Activated CD4-positive, alpha-beta memory T cell treated with anti-CD3 and anti-CD28 coated beads, Interleukin-2, amount 10 ng/mL, durations not matched to agents 7 days and 5 days (primary cell): ENCODE measurements around the gene MYOM1. TPM values are rescaled to one million over a fixed set of nuclear protein-coding genes. Genes with fewer than 3 reads are reported as not detected.
A peak's percentile ranks its signal among the peaks of the same experiment; 100 is the strongest.
"Not testable (repeated sequence)": the region's sequence is repeated elsewhere in the genome, so short reads cannot be mapped to it uniquely, and the experiment has no call there.

ENCODE experiments used
- CTCF ChIA-PET: fragments of 350-600 bp; sonication (Branson Sonifier 250); formaldehyde crosslinking; loops from one replicate; lab custom pipeline; 2021; ENCODE audit warnings: antibody characterized with exemption, inconsistent platforms; lab: Charles Lee
- POLR2A ChIA-PET: fragments of 350-600 bp; sonication (Branson Sonifier 250); formaldehyde crosslinking; loops from one replicate; lab custom pipeline; 2021; ENCODE audit warnings: antibody characterized with exemption; lab: Charles Lee
- DNase-seq: peaks from one replicate; pipeline ENCODE4 v3.0.0-alpha.2; 2020
- H3K27ac Mint-ChIP-seq: one replicate; pipeline ENCODE4 v1.8.0; 2021; ENCODE audit warnings: mild to moderate bottlenecking, mixed read lengths
- H3K27me3 Mint-ChIP-seq: one replicate; pipeline ENCODE4 v1.8.0; 2021; ENCODE audit warnings: mixed read lengths
- H3K36me3 Mint-ChIP-seq: one replicate; pipeline ENCODE4 v1.8.0; 2021; ENCODE audit warnings: low read depth, mixed read lengths
- H3K4me1 Mint-ChIP-seq: one replicate; pipeline ENCODE4 v1.8.0; 2021; ENCODE audit warnings: mixed read lengths
- H3K4me3 Mint-ChIP-seq: one replicate; pipeline ENCODE4 v1.8.0; 2021; ENCODE audit warnings: mild to moderate bottlenecking, mixed read lengths
- H3K9me3 Mint-ChIP-seq: one replicate; pipeline ENCODE4 v1.8.0; 2021; ENCODE audit warnings: mixed read lengths
- total RNA-seq, 2 experiments: library from RNA; stranded (reverse); gene quantifications; one replicate each; pipeline ENCODE4 v1.2.3, GENCODE V29; 2021

Gene MYOM1
- total RNA-seq, 2 experiments from 2014 or later = 1.7 to 2.4 TPM

DNA sequence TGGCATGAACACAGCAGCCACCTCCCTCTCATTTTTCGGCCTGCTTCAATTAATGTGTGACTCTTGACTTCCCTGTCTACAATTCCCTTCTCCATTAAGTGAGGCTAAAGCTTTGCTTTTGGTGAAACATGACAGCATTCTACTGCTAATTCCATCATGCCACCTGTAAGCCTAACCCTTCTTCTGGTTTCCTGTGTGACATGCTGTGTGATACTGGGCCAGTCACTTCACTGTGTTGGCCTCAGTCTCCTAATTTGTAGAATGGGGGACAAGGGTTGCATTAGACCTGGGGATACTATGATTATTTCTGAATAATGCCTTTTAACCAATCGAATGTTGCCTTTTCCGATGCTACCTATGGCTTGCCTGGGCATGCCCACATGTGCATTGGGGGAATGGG is 146.4 kb downstream of the MYOM1 start:
- H3K4me1 Mint-ChIP-seq, H3K27me3 Mint-ChIP-seq, DNase-seq, H3K27ac Mint-ChIP-seq, H3K9me3 Mint-ChIP-seq, H3K4me3 Mint-ChIP-seq, H3K36me3 Mint-ChIP-seq: not testable (repeated sequence)
- ChIA-PET CTCF (interaction anchor here (2.7 to 4.2 kb wide), 3 partner anchors 9 to 56 kb away, joined by 10 to 27 read pairs (median 13); no protein-coding TSS in a partner anchor), POLR2A (interaction anchor here (0.7 kb wide), 1 partner anchor 76 kb away, joined by 3 read pairs; no protein-coding TSS in a partner anchor)

DNA sequence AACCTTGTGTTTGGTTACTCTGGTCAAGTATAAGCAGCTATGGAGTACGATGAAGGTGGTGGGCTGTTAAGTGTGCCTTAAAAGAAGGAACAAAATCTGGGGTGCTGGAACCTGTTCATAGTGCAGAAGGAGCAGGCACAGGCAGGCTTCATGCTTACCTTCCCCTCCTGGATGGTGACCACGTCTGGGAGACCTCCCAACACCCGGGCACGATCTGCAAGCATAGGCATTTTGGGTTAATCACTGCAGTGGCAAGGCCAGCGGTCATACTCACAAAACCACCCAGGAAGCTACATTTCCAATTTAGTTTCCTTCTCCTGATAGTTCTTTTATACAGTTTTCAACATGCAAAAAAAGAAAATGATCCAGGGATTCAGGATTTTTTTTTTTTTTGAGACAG is 148.1 kb downstream of the MYOM1 start:
- H3K27me3 Mint-ChIP-seq = no peaks in the 10 kb centered on the region
- H3K4me1 Mint-ChIP-seq = peaks cover 22% of the 10 kb centered on the region
- ChIA-PET POLR2A (interaction anchor here (0.7 kb wide), 1 partner anchor 115 kb away, joined by 3 read pairs; no protein-coding TSS in a partner anchor), CTCF (interaction anchor here (0.6 kb wide), 1 partner anchor 123 kb away, joined by 3 read pairs; no protein-coding TSS in a partner anchor)
- DNase-seq = no peak
- no peaks in the 10 kb centered on the region for H3K9me3 Mint-ChIP-seq
- H3K4me3 Mint-ChIP-seq = no peak overlapping the region
- no peak overlapping the region for H3K27ac Mint-ChIP-seq
- H3K36me3 Mint-ChIP-seq = no peaks in the 10 kb centered on the region

DNA sequence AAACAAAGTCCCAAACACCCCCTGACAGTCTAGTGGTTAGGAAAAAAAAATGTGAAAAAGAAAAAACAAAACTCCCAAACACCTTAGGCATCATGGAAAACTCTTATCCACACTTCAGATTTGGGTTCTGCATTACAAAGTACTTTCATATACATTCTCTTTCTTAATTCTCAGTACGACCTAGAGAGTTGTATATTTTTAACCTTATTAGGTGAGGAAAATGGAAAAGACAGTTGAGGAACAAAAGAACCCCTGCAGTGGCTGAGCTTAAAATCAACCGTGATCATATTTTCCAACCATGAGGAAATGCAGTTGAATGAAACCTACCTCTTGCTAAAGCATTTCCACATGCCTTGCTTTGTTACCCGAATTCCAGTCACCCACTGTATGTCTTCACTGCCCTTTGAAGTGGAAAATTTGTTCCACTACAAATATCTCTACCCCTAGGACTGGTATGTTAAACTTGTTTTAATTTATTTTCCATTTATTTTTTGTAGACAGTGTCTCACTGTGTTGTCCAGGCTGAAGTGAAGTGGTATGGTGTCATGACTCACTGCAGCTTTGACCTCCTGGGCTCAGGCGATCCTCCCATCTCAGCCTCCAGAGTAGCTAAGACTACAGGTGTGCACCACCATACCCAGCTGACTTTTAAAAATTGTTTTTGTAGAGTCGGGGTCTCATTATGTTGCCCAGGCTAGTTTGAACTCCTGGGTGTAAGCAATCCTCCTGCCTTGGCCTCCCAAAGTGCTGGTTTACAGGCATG is 149.9 kb downstream of the MYOM1 start:
- ChIA-PET CTCF (interaction anchor here (1.3 kb wide), 1 partner anchor 76 kb away, joined by 3 read pairs; no protein-coding TSS in a partner anchor), POLR2A (no interaction called here)
- H3K4me3 Mint-ChIP-seq = no peak overlapping the region
- no peaks in the 10 kb centered on the region for H3K27me3 Mint-ChIP-seq
- no peaks in the 10 kb centered on the region for H3K9me3 Mint-ChIP-seq
- no peak overlapping the region for H3K27ac Mint-ChIP-seq
- H3K4me1 Mint-ChIP-seq = peaks cover 26% of the 10 kb centered on the region
- no peaks in the 10 kb centered on the region for H3K36me3 Mint-ChIP-seq
- no peak for DNase-seq

DNA sequence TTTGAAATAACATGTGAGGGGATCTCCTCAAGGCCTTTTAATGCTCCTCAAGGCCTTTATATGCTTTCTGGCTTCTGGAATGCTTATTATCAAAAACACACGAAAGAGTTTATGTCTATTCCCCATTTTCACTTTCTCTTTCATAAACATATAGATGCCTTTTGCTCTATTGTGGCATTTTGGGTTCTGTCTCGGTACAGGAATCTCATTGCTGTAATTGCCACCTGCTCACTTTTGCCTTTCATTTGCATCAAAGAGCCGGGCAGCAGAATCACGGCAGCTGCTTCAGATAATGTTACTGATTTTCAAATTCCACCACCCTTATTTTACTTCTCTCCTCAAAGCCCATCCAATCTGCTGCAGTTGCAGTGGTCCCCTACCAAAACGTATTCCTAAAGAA is 152.0 kb downstream of the MYOM1 start:
- POLR2A ChIA-PET = no interaction called here
- H3K27ac Mint-ChIP-seq = no peak overlapping the region
- no peaks in the 10 kb centered on the region for H3K9me3 Mint-ChIP-seq
- CTCF ChIA-PET = no interaction called here
- no peak for DNase-seq
- peak overlapping the region; percentile 29 for H3K4me3 Mint-ChIP-seq
- peaks cover 32% of the 10 kb centered on the region for H3K4me1 Mint-ChIP-seq
- H3K36me3 Mint-ChIP-seq = no peaks in the 10 kb centered on the region
- H3K27me3 Mint-ChIP-seq = no peaks in the 10 kb centered on the region

DNA sequence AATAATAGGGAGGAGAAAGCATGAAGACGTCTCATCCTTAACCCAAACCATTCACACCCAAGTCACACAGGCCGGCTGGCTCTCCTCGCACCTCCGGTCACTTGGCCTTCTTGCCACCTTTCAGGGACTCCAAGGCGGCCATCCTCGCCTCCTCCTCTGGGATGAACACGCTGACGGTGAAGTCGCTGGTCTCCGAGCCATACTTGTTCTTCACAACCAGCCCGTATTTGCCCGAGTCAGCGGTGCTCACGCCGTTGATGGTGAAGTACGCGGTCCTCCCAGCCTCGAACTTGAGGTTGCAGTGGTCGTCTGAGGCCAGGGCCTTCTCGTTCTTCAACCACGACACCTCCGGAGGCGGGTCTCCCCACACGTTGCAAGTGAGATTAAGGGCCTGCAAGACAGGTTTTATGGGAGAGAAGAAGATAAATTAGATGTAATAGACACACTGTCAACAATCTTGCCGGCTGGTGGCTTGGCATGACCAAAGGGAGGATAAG is 152.6 kb downstream of the MYOM1 start:
- ChIA-PET POLR2A (no interaction called here), CTCF (no interaction called here)
- no peak overlapping the region for H3K27ac Mint-ChIP-seq
- no peaks in the 10 kb centered on the region for H3K27me3 Mint-ChIP-seq
- DNase-seq = no peak
- peaks cover 38% of the 10 kb centered on the region for H3K4me1 Mint-ChIP-seq
- H3K4me3 Mint-ChIP-seq = peak overlapping the region; percentile 29
- H3K36me3 Mint-ChIP-seq = no peaks in the 10 kb centered on the region
- no peaks in the 10 kb centered on the region for H3K9me3 Mint-ChIP-seq

DNA sequence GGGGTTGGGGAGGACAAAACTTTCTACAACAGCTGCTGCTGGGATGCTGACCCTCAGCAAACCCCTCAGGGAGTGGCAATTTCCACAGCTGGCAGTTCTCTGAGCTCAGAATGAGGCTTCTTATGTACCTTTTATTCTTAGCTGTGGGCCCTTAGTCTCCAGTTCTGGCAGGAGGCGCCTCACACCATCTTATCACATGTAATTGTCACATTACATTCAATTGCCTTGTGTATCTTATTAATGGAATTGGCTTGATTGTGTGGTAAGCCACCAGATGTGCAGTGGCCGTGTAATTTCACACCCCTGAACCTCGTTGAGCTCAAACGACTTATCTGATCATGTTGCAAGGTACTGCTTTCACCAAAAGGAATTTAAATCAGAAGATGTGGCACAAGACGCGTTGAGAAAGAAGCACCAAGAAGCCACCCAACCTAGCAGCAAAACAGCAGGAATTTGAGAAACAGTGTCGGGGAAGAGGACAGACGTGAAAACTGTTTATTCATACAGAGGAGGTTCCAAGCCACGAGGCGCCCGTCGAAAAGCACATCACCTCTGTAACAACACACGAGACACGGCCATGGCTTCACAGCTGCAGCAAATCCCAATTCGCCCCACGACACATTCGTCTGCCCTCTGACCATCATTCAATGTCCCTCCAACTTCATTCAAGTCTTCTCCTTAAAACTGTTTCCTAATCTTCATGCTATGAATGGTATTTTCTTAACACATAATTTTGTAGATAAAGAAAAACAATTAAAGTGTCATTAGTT is 153.2 kb downstream of the MYOM1 start:
- Mint-ChIP-seq H3K9me3 (no peaks in the 10 kb centered on the region), H3K27me3 (no peaks in the 10 kb centered on the region), H3K36me3 (no peaks in the 10 kb centered on the region), H3K4me3 (no peak overlapping the region), H3K27ac (no peak overlapping the region), H3K4me1 (peaks cover 44% of the 10 kb centered on the region)
- CTCF ChIA-PET = interaction anchor here (6.7 to 8.0 kb wide), 3 partner anchors 67 to 81 kb away, joined by 65 to 168 read pairs (median 94); no protein-coding TSS in a partner anchor
- POLR2A ChIA-PET = no interaction called here
- DNase-seq = no peak

DNA sequence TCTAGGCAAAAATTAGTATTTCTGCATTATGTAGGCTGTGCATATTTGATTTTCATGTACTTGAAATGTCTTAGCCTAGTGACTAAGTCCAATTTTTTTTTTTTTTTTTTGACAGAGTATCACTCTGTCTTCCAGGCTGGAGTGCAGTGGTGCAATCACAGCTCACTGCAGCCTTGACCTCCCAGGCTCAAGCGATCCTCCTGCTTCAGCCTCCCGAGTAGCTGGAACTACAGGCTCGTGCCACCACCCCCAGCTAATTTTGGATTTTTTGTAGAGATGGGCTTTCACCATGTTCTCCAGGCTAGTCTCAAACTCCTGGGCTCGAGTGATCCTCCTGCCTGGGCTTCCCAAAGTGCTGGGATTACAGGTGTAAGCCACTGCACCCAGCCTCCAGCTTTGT is 156.0 kb downstream of the MYOM1 start:
- H3K27me3 Mint-ChIP-seq, H3K9me3 Mint-ChIP-seq, H3K27ac Mint-ChIP-seq, DNase-seq, H3K36me3 Mint-ChIP-seq, H3K4me3 Mint-ChIP-seq: not testable (repeated sequence)
- ChIA-PET POLR2A (interaction anchor here (1.0 to 5.9 kb wide), 6 partner anchors 52 to 184 kb away, joined by 4 to 129 read pairs (median 72); partner anchors contain the start of genes LPIN2 and MYL12A), CTCF (interaction anchor here (0.7 to 8.0 kb wide), 28 partner anchors 11 to 187 kb away, joined by 3 to 168 read pairs (median 12); partner anchors contain the start of genes LPIN2 and MYL12A)
- H3K4me1 Mint-ChIP-seq = peaks cover 63% of the 10 kb centered on the region

DNA sequence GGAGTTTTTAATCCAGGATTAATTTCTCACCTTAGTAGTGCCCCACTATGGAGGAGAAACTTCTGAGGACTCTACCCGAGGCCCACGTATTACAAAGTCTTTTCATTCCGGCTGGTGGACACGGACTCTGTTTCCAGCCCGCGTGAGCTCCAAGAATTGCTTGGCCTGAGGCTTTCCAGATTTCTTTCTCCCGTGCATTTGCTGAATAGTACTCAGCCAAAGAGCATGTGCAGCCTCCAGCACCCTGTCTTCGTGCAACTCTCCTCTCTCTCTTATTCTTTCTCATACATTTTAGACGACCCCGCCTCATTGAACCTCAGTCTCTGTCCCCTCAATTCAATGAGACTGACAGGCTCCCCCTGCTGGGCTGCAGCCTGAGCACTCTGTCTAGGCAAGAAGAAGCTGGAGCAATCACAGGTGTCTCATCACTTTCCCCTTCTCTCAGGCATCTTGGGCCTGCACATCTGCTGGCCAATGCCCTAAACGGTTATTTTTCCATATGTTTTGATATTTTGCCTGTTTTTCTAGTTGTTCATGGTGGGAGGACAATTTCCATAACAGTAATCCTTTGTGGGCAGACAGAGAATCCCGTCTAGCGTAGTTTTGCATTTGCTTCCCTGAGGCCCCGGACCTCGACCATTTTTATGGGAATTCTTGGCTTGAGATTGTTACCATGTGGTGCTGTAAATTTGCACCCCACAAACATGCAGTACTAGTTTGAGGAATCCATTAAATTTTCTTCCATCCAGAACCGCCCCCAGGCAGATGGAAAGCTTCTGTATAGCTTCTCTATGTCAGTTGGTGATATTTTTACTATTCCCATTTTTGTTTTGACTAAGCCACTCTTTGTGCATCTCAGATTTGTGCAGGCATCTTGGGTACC is 156.7 kb downstream of the MYOM1 start:
- H3K4me3 Mint-ChIP-seq = peak overlapping the region; percentile 70

DNA sequence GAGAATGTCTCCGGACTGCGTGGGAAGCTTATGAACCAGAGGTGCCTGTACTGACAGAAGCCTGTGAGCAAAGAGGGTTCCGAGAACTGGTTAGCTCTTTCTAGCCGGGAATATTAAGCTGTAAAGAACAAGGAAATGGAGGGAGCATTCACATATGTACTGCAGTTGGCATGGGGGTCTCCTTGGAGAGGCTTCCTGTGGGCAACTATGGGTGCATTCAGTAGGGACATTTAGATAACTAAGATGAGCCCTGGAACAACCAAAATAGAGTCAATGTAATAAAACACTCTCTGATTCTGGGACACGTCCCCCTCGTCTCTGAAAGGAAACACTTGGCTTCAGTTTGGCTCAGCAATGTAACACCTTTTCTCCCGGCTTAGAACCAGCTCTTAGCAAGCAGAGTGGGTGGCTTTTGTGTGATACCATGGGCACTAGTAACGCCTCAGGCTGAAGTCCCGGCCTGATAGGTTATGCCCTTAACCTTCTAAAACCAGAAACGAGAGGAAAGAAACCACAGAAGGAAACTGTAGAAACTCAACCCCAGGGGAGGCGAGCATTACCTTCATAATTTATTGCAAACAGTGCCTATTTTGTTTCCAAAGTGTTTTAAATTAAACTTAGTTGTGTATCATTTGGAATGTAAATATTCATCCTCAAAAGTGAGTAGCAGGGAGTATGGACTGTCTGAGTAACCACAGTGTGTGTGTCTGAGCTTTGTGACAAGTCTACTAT is 158.0 kb downstream of the MYOM1 start:
- POLR2A ChIA-PET = interaction anchor here (0.5 to 5.9 kb wide), 36 partner anchors 14 to 543 kb away, joined by 3 to 129 read pairs (median 5); partner anchors contain the start of genes LPIN2, MYL12A and SMCHD1
- H3K27me3 Mint-ChIP-seq = no peaks in the 10 kb centered on the region
- H3K4me1 Mint-ChIP-seq = peaks cover 67% of the 10 kb centered on the region

More for the DNA sequence above, 156.7 kb downstream of the MYOM1 start:
- DNase-seq = peak; percentile 83
- ChIA-PET POLR2A (interaction anchor here (0.9 to 5.9 kb wide), 22 partner anchors 12 to 426 kb away, joined by 3 to 129 read pairs (median 8); partner anchors contain the start of genes LPIN2 and MYL12A), CTCF (interaction anchor here (0.7 to 8.0 kb wide), 54 partner anchors 10 to 603 kb away, joined by 3 to 168 read pairs (median 5); partner anchors contain the start of genes LPIN2 and MYL12A)
- Mint-ChIP-seq H3K9me3 (no peaks in the 10 kb centered on the region), H3K27me3 (no peaks in the 10 kb centered on the region), H3K36me3 (peaks cover 2% of the 10 kb centered on the region), H3K27ac (peak overlapping the region; percentile 91), H3K4me1 (peaks cover 67% of the 10 kb centered on the region)

DNA sequence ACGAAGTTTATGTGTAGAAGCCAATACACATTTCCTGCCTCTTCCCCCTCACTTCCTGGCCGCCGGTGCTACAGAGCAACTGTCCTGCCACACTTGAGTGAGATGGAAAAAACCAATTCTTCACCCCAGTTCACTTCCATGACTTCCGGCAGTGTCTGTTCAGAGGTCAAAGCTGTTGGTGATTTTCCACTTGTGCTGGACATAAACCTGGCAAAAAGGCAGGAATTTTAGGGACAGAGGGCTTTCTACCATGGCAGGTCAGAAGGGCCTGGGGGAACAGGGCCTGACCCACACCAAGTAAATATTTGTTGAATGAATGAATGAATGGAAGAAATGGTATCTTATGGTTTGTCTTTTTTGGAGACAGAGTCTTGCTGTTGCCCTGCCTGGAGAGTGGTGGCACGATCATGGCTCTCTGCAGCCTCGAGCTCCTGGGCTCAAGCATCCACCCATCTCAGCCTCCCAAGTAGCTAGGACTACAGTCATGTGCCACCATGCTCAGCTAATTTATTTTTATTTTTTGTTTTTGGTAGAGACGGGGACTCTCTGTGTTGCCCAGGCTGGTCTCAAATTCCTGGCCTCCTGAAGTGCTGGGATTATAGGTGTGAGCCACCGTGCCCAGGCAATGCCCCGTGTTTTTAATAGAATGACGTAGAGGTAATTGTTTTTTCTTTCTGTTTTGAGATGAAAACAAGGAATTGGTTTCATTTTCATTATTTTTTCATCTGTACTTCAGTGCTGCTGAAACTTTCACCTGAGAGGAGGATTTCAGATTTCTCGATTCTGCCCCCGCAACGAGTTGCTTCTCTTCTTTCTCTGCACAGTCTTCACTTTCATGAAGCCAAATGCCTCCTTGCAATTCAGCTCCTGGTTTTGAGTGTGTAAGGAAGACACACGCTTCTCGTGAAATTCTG is 158.8 kb downstream of the MYOM1 start:
- POLR2A ChIA-PET = interaction anchor here (0.5 to 5.9 kb wide), 36 partner anchors 15 to 544 kb away, joined by 3 to 129 read pairs (median 6); partner anchors contain the start of genes LPIN2, METTL4, MYL12A and MYL12B
- Mint-ChIP-seq H3K9me3 (no peaks in the 10 kb centered on the region), H3K4me1 (peaks cover 67% of the 10 kb centered on the region), H3K36me3 (peaks cover 2% of the 10 kb centered on the region), H3K27ac (peak overlapping the region; percentile 91), H3K4me3 (peak overlapping the region; percentile 72), H3K27me3 (no peaks in the 10 kb centered on the region)
- peak; percentile 64 for DNase-seq
- CTCF ChIA-PET = interaction anchor here (1.5 to 8.0 kb wide), 18 partner anchors 14 to 185 kb away, joined by 3 to 168 read pairs (median 22); partner anchors contain the start of gene MYL12A

More for the DNA sequence above, 158.0 kb downstream of the MYOM1 start:
- peak overlapping the region; percentile 91 for H3K27ac Mint-ChIP-seq
- peak; percentile 65 for DNase-seq
- peak overlapping the region; percentile 72 for H3K4me3 Mint-ChIP-seq
- H3K9me3 Mint-ChIP-seq = no peaks in the 10 kb centered on the region
- peaks cover 2% of the 10 kb centered on the region for H3K36me3 Mint-ChIP-seq
- CTCF ChIA-PET = interaction anchor here (0.8 to 8.0 kb wide), 35 partner anchors 8 to 605 kb away, joined by 3 to 168 read pairs (median 8); partner anchors contain the start of genes LPIN2 and MYL12A
